AG20443 (cell line): ENCODE data around the gene LSAMP.
A peak's percentile ranks its signal among the peaks of the same experiment; 100 is the strongest.

ENCODE experiments used
- DNase-seq: peaks from one replicate; pipeline ENCODE4 v3.0.0; 2012; ENCODE audit warnings: low spot score, mixed read lengths

The LSAMP gene

GRCh38 chr3:116445311-116445841 is at the start of gene LSAMP:
TSS of gene LSAMP (minus strand) at chr3:116445487.
- peak; percentile 56 for DNase-seq

- no peak for DNase-seq
Measured at GRCh38 chr3:116492379-116492778, 47.1 kb upstream of the LSAMP start.

DNA sequence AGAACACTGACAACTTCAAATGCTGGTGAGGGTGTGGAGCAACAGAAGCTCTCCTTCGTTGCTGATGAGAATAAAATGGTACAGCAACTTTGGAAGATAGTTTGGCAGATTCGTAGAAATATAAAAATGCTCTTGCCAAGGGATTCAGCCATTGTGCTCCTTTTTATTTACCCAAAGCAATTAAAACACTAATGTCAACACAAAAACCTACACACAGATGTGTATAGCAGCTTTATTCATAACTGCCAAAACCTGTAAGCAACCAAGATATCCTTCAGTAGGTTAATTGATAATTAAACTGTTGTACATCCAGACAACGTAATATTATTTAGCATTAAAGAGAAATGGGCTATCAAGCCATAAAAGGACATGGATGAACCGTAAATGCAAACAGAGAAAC is 37.8 kb upstream of the LSAMP start:
- DNase-seq = no peak

- DNase-seq = no peak
Measured at GRCh38 chr3:116476691-116477090, 31.4 kb upstream of the LSAMP start.

- DNase-seq = no peak
Measured at GRCh38 chr3:116474801-116475200, 29.5 kb upstream of the LSAMP start.

DNA sequence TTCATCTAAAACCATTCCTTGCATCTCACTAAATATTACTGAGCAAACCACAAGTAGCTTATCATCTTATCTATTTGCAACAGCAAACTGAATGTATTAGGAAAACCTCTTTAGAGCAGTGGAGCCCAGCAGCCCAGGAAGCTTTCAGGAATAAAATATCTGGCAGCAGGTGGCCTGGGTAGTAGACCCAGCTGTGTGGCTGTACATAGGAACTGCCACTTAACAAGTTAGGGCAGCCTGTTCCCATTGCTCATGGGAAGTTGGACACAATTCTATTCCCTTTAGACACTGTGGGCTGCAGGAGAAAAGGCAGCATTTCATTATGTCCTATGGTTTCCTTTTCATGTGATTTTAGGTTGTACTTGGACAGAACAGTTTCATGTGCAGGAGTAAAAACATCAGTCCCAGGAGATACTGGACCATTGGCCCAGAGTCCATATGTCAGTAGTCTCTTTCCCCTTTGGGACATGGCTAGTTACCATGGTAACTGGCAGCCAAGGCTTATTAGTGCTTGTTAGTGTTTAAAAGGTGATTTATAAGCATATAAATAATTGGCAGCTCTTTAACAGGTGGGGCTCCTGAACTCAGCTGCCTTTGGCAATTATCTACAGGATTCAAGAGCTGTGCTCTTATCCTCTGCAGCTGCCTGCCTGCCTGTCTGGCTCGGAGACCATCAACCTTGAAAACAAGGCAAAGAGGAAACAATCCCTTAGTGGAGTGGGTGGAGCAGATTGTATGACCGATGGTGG is 28.9 kb upstream of the LSAMP start:
- DNase-seq = no peak

GRCh38 chr3:116473602-116474001 is 28.3 kb upstream of the LSAMP start:
- peak; percentile 30 for DNase-seq

DNA sequence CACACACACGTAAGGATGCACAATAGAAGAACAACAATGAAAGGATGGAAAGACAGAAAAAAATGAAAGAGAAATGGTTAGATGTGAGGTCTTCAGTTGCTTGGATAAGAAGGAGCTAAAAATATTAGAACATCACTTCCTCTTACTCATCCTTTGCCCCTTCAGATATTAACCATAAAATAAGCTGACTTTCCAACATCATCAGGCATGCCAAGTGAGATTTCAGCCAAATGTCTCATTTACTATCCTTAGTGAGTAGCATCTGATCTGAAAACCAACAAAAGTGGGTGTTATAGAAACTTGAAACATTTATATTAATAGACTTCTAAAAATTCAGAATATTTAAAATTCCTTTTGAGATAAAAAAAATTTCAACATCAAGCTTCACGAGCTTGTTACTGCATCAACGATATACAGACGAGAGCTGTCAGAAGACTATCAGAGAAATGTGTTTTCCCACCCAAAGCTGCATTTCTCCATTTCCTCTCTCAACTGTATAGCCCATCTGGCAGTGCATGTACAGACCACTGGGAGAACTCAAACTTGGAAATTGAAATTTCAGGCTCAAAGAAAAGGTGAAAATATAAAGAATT is 25.4 kb upstream of the LSAMP start:
- DNase-seq = no peak

DNA sequence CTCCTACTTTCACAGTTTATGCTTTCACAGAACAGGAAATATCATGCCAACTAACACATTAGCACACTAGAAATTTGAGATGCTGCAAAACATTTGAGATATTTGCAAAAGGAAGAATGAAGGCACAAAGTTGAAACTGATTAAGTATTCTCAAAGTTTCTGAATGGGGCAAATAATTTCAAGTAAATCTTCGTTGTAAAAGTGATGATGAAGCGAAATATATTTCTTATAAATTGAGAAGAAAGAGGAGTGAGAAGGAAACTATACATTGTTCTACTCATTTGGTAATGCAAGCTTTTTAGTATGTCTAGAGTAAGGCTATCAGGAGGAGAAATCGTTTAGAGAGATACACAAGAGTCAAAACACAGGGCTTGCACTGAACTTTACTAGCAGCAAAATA is 24.3 kb upstream of the LSAMP start:
- DNase-seq = no peak

DNA sequence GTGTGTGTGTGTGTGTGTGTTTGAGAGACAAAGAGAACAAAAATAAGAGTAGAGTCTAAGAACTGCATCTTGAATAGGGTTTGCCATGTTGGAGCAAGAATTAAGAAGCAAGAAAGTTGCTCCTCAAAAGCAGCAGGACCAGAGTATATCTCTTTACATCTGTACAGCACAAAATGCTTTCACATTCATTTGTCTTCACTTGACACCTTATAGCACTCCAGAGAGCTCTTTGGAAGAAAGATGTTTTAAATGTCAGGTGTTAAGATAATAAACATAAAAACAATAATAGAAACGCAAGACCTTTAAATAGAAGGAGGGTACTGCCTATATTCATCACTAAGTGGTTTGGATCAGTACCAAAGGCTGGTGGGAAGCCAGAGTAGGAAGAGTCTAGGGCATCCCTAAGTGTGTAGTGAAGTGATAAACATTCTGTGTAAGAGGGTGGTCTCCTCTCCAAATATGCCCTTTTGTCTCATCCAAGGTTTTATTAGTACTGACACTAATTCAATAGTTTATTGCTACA is 19.1 kb upstream of the LSAMP start:
- DNase-seq = no peak

DNA sequence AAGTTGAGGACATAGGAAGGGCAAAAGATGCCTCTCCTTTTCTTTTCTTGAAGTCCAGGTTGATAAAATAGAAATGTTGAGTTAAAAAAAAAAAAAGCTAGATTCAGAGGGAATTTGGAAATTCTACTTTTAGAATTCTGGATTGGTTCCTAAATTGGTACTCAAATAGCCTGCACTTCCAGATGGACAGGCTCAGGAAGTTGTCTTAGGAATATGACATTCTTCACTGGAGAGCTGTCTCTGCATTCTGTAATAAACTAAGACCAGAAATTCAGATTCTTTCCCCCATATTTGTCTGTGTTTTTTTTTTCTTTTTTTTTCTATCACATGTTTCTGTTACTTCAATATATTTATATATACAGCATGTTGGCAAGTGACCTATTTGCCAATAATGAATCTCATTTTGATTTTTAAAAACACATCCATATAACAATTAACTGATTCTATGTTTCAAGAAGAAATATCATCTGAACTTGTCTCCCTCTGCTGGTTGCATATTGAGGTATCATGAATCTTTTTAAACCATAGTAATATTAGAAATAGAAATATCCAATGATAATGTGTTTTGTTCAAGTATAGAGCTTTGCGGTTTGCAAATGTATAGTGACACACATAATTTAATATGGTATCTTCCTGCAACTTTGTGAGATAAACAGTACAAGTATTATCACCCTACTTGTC is 8.5 kb upstream of the LSAMP start:
- DNase-seq = peak; percentile 16

- DNase-seq = no peak
Measured at GRCh38 chr3:116449546-116450350, 4.5 kb upstream of the LSAMP start.

- DNase-seq = no peak
Measured at GRCh38 chr3:116445990-116446389, 703 bp upstream of the LSAMP start.

GRCh38 chr3:116444819-116445310 is 422 bp downstream of the LSAMP start:
- peak; percentile 40 for DNase-seq

DNA sequence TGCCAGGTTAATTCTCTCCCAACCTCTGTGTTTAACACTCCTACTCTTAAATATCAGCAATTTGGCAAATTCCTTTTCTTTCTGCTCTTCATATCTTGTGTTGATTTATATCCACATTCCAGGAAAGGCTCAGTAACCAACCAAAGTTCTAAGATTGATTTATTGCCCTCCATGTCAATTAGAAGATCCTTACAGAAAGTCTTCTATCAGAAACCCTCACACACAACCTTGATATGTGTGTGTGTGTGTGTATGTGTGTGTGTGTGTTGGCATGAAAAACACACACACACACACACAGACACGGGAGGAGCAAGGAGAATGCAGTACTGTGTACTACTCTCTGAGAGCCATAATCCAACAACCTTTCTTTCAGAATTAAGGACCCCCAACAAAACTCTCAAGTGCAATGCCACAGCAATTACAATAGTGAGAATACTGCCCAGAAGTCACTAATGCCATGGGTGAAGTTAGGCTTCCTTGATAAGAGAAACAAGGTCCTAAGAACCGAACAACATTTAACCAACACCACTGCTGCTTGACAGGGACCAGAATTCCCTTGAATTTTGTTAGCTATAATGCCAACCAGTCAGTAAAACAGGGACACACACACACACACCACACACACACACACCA is 1.1 kb downstream of the LSAMP start:
- no peak for DNase-seq

DNA sequence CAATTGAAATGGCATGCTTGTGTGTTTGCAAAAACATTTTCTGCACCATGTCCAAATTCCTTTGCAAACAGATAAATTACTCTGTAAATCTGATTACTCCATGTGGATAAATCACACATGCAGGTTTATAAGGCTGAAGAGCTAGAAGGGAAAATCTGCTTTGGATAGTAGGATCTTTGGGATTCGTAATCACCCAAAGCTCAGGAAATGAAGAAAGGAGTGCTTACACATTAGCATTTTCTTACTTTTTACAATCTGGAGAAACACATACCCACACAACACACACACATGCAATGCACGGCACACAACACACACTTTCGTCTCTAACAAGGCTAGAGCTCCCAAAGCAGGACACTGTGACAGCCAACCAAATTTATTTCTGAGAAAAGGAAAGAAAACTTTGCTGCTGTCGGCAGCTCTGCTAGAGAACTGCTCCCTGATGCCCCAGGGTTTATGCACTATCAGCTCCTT is 2.1 kb downstream of the LSAMP start:
- DNase-seq = peak; percentile 16

DNA sequence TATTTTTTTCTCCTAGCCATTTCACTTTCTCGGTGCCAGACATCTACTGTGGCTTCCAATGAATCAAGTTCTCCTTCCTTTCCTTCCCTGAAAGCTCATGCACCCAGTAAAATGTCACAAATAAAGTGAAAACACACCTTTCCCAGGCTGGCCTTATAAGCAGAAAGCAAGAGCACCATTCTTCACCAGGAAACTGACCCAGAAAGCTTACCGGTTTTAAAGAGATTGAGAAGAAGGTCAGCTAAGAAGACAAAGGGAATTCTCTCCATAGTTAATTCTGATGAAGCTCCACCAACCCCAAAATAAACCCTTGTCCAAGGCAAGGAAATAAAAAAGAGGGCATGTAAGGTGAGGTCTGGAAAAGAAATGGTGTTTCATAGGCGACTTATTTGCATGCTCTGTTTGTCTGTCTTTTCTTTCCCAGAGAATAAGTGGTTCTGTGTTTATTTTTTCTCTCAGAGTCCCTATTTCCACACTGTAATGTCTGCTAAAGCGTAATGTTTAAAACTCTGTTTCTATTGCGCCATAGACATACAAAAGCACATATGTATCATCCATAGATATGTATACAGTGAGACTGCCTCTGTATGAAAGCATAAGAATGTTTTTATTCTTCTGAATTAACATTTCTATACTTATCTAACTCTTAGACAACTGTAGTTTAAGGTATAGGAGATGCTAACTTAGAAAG is 2.8 kb downstream of the LSAMP start:
- no peak for DNase-seq

- no peak for DNase-seq
Measured at GRCh38 chr3:116441652-116442051, 3.6 kb downstream of the LSAMP start.

DNA sequence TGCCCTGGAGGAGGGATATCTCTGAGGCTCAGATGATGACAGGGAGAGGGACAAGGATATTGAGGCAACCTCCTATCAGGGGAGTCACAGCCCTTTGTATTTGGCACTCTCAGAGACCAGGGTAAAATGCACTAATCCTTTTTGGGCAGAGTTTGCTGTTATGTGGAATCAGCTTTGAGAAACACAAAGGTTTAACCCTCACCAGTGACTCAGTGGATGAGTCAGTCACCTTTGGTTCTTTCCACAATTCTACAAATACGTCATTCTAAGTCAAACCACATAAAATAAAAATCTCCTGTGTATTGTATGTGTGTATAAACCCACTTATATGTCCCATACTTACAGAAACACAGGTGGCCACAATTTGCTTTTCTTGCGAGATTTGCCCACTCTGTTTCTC is 5.1 kb downstream of the LSAMP start:
- peak; percentile 56 for DNase-seq

DNA sequence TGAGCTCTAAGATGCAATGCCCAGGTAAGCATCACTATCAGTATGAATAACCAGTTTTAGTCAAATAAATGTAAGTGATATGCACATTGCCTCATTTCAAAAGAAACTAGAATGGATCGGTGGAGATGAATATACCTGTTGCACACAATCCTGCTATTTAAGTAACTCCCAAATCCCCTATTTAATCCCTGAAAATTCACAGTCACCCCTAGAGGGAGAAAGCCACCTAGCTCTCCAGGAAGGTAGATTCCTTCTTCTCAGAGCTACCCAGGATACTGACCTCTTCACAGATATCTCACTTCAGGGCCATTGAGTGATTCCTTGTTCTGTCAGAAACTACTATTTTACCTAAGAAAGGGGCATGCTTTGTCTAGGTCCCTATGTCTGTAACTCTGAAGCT is 11.7 kb downstream of the LSAMP start:
- no peak for DNase-seq

DNA sequence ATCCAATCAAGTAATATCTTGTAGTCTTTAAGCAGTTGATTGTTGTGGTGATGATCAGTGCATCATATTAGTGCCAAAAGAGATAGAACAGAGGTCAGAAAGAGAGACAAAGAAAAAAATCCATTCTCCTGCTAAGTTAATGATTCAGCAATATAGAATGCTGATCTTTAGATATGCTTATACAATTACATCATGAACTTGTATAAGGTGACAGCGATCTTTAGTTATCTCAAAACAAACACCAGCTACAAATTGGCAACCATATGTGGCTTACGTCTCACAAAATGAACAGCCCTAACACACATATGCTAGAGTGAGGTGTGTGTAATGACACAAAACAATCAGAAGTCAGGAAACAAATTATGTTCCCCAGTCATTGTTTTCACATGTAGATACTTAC is 12.5 kb downstream of the LSAMP start:
- DNase-seq = no peak
